ELF-1 (cell line): ENCODE measurements around the gene EPB41L4A.
A peak's percentile ranks its signal among the peaks of the same experiment; 100 is the strongest.
"Not testable (repeated sequence)": the region's sequence is repeated elsewhere in the genome, so short reads cannot be mapped to it uniquely, and the experiment has no call there.

Source experiments
- DNase-seq: peaks from one replicate; pipeline ENCODE4 v3.0.0-alpha.2; 2016; ENCODE audit warnings: low read depth, low spot score

EPB41L4A gene

GRCh38 chr5:112419164-112419985 lies at the start of gene EPB41L4A:
TSS of gene EPB41L4A (minus strand) at chr5:112419277. CDS start at chr5:112419039, 238 bp downstream.
- peak; percentile 67 for DNase-seq

- no peak for DNase-seq
Measured at GRCh38 chr5:112467485-112467884, 48.4 kb upstream of the EPB41L4A start.

- not testable (repeated sequence) for DNase-seq
Measured at GRCh38 chr5:112466261-112466660, 47.2 kb upstream of the EPB41L4A start.

- DNase-seq = peak; percentile 9
Measured at GRCh38 chr5:112447187-112447760, 28.2 kb upstream of the EPB41L4A start.

- no peak for DNase-seq
Measured at GRCh38 chr5:112445626-112446350, 26.7 kb upstream of the EPB41L4A start.

GRCh38 chr5:112443932-112444331 lies 24.9 kb upstream of the EPB41L4A start:
- not testable (repeated sequence) for DNase-seq

- DNase-seq = no peak
Measured at GRCh38 chr5:112440031-112440430, 21.0 kb upstream of the EPB41L4A start.

GRCh38 chr5:112436144-112436543 lies 17.1 kb upstream of the EPB41L4A start:
- DNase-seq = no peak

GRCh38 chr5:112434641-112435040 lies 15.6 kb upstream of the EPB41L4A start:
- DNase-seq = no peak

- not testable (repeated sequence) for DNase-seq
Measured at GRCh38 chr5:112426202-112426601, 7.1 kb upstream of the EPB41L4A start.

GRCh38 chr5:112419986-112420864 lies 1.1 kb upstream of the EPB41L4A start:
- DNase-seq = peak; percentile 89

GRCh38 chr5:112418659-112419163 lies 366 bp downstream of the EPB41L4A start:
- DNase-seq = peak; percentile 55

- peak; percentile 37 for DNase-seq
Measured at GRCh38 chr5:112417931-112418658, 982 bp downstream of the EPB41L4A start.

- DNase-seq = no peak
Measured at GRCh38 chr5:112415552-112415951, 3.5 kb downstream of the EPB41L4A start.

- DNase-seq = no peak
Measured at GRCh38 chr5:112413611-112414010, 5.5 kb downstream of the EPB41L4A start.

GRCh38 chr5:112412346-112412745 lies 6.7 kb downstream of the EPB41L4A start:
- no peak for DNase-seq

- DNase-seq = no peak
Measured at GRCh38 chr5:112411903-112412302, 7.2 kb downstream of the EPB41L4A start.

GRCh38 chr5:112407666-112408065 lies 11.4 kb downstream of the EPB41L4A start:
- DNase-seq = no peak

- no peak for DNase-seq
Measured at GRCh38 chr5:112407240-112407639, 11.8 kb downstream of the EPB41L4A start.

- DNase-seq = no peak
Measured at GRCh38 chr5:112403069-112403468, 16.0 kb downstream of the EPB41L4A start.
